MCF 10A (cell line): Measurements from ENCODE around the gene GAK. TPM values are rescaled to one million over a fixed set of nuclear protein-coding genes. Genes with fewer than 3 reads are reported as not detected.

Experiments
- BruUV-seq: library from RNA; stranded (reverse); fragments of 400-500 nt; replicated peaks from 2 replicates; lab custom pipeline; 2021; lab: Mats Ljungman, UMichigan
- CTCF ChIA-PET: fragments of 300-600 bp; sonication (Branson Sonifier 250); formaldehyde crosslinking; extraction: SDS; loops from one replicate; lab custom pipeline; 2021; ENCODE audit warnings: antibody characterized with exemption, inconsistent platforms; lab: Yijun Ruan, JAX
- POLR2A ChIA-PET: fragments of 300-600, 350-650 bp; sonication (Branson Sonifier 250); formaldehyde crosslinking; extraction: SDS; loops from one replicate; lab custom pipeline; 2020; ENCODE audit warnings: antibody characterized with exemption, inconsistent platforms; lab: Yijun Ruan, JAX
- DNase-seq: peaks from one replicate; pipeline ENCODE4 v3.0.0-alpha.2; 2018; ENCODE audit not compliant: unreplicated experiment
- H3K27ac Mint-ChIP-seq: one replicate; pipeline ENCODE4 v1.8.0; 2022; ENCODE audit warnings: mild to moderate bottlenecking, low read depth, mixed read lengths; ENCODE audit not compliant: unreplicated experiment
- H3K27me3 Mint-ChIP-seq: one replicate; pipeline ENCODE4 v1.8.0; 2022; ENCODE audit warnings: mixed read lengths; ENCODE audit not compliant: insufficient read depth, unreplicated experiment
- H3K36me3 Mint-ChIP-seq: one replicate; pipeline ENCODE4 v1.8.0; 2022; ENCODE audit warnings: mild to moderate bottlenecking, moderate library complexity, mixed read lengths; ENCODE audit not compliant: insufficient read depth, unreplicated experiment
- H3K4me1 Mint-ChIP-seq: one replicate; pipeline ENCODE4 v1.8.0; 2022; ENCODE audit warnings: mixed read lengths; ENCODE audit not compliant: insufficient read depth, unreplicated experiment
- H3K4me3 Mint-ChIP-seq: one replicate; pipeline ENCODE4 v1.8.0; 2022; ENCODE audit warnings: mild to moderate bottlenecking, moderate library complexity, mixed read lengths; ENCODE audit not compliant: unreplicated experiment
- H3K9me3 Mint-ChIP-seq: one replicate; pipeline ENCODE4 v1.8.0; 2022; ENCODE audit warnings: mixed read lengths; ENCODE audit not compliant: unreplicated experiment
- CTCF ChIP-seq: fragments of 200-600 bp; IDR thresholded peaks from one replicate; pipeline ENCODE4 v1.8.0; 2022; ENCODE audit warnings: antibody characterized with exemption, mild to moderate bottlenecking; ENCODE audit not compliant: unreplicated experiment
- intact Hi-C: fragments of 100-400 bp; cut with micrococcal nuclease; formaldehyde crosslinking; loops from 2 replicates; pipeline ENCODE4 v1.14.1; 2022
- total RNA-seq: library from RNA; stranded (reverse); gene quantifications from 2 replicates; pipeline ENCODE4 v1.2.3, GENCODE V29; 2022

The GAK gene
- total RNA-seq, 1 experiment from 2014 or later, result 72.9 TPM

GRCh38 chr4:884896-885295, 47.2 kb downstream of the GAK start:
- Mint-ChIP-seq H3K27ac (no peak overlapping the region), H3K9me3 (no peaks in the 10 kb centered on the region), H3K4me3 (no peak overlapping the region), H3K36me3 (peaks cover 26% of the 10 kb centered on the region), H3K27me3 (no peaks in the 10 kb centered on the region), H3K4me1 (no peaks in the 10 kb centered on the region)
- no peak for DNase-seq
- CTCF ChIA-PET, result no interaction called here
- POLR2A ChIA-PET, result no interaction called here
- no peak for TF ChIP-seq CTCF
- intact Hi-C loops, result no loop called here
- no TSS peak for BruUV-seq

GRCh38 chr4:884259-884658, 47.9 kb downstream of the GAK start:
- BruUV-seq, result no TSS peak
- H3K9me3 Mint-ChIP-seq, result no peaks in the 10 kb centered on the region
- ChIA-PET POLR2A (no interaction called here), CTCF (no interaction called here)
- intact Hi-C loops, result no loop called here
- TF ChIP-seq CTCF, result no peak
- no peaks in the 10 kb centered on the region for H3K4me1 Mint-ChIP-seq
- no peak overlapping the region for H3K27ac Mint-ChIP-seq
- peaks cover 29% of the 10 kb centered on the region for H3K36me3 Mint-ChIP-seq
- no peak for DNase-seq
- H3K27me3 Mint-ChIP-seq, result no peaks in the 10 kb centered on the region
- H3K4me3 Mint-ChIP-seq, result no peak overlapping the region

- CTCF ChIA-PET, result interaction anchor here (0.7 kb wide), 1 partner anchor 64 kb away, joined by 3 read pairs; no protein-coding TSS in a partner anchor
Observed at GRCh38 chr4:883377-884095, 48.6 kb downstream of the GAK start.

GRCh38 chr4:882646-883045, 49.5 kb downstream of the GAK start:
- no peaks in the 10 kb centered on the region for H3K4me1 Mint-ChIP-seq
- no peaks in the 10 kb centered on the region for H3K27me3 Mint-ChIP-seq
- H3K9me3 Mint-ChIP-seq, result no peaks in the 10 kb centered on the region
- H3K27ac Mint-ChIP-seq, result no peak overlapping the region
- intact Hi-C loops, result no loop called here
- no TSS peak for BruUV-seq
- H3K36me3 Mint-ChIP-seq, result peaks cover 36% of the 10 kb centered on the region
- POLR2A ChIA-PET, result no interaction called here
- TF ChIP-seq CTCF, result no peak
- no peak for DNase-seq
- no peak overlapping the region for H3K4me3 Mint-ChIP-seq
- CTCF ChIA-PET, result interaction anchor here (0.6 to 0.7 kb wide), 2 partner anchors 22 to 63 kb away, joined by 3 to 4 read pairs; no protein-coding TSS in a partner anchor

More at GRCh38 chr4:883377-884095, 48.6 kb downstream of the GAK start:
- Mint-ChIP-seq H3K27me3 (no peaks in the 10 kb centered on the region), H3K36me3 (peaks cover 37% of the 10 kb centered on the region), H3K9me3 (no peaks in the 10 kb centered on the region), H3K27ac (no peak overlapping the region), H3K4me1 (no peaks in the 10 kb centered on the region), H3K4me3 (no peak overlapping the region)
- DNase-seq, result no peak
- TF ChIP-seq CTCF, result no peak
- POLR2A ChIA-PET, result no interaction called here
- no TSS peak for BruUV-seq
- intact Hi-C loops, result no loop called here
